Measurements from ENCODE around the gene TMEM51. TPM values are rescaled to one million over a fixed set of nuclear protein-coding genes. Genes with fewer than 3 reads are reported as not detected.

Gene TMEM51
- total RNA-seq (10 to 100 TPM; 17.2 to 38.5 (median 24.0) TPM), polyA plus RNA-seq (10 to 100 TPM in 1 of 2 donors, 1 to 10 TPM in 1; 9.4 to 19.4 TPM)
- long read RNA-seq, donor 1, partial matches to known transcripts: 7 of 47 reads
- long read RNA-seq, donor 1, other reads (novel, unspliced or antisense): 32 of 47 reads
- long read RNA-seq, donor 2, partial matches to known transcripts: 0 of 2 reads
- long read RNA-seq, donor 2, other reads (novel, unspliced or antisense): 0 of 2 reads
- long read RNA-seq, donor 3, transcript TMEM51-203 (3 exons, 1,842 nt): major isoform, 26 of 54 reads
- long read RNA-seq, donor 3, transcript TMEM51-201 (4 exons, 1,931 nt): minor isoform, 14 of 54 reads
- long read RNA-seq, donor 3, partial matches to known transcripts: 0 of 54 reads
- long read RNA-seq, donor 3, other reads (novel, unspliced or antisense): 11 of 54 reads

GRCh38 chr1:15153184-15153841 lies at the start of gene TMEM51:
TSS of gene TMEM51 (plus strand) at chr1:15153747. CDS start at chr1:15215088, 61,341 bp downstream.
- TF ChIP-seq EP300 (IDR thresholded peaks at IDR 0.05) (no peak), POLR2A (IDR thresholded peaks at IDR 0.05) (peak; percentile 67)
- H3K4me1 ChIP-seq (ENCODE audit: insufficient read depth): peaks cover 21% of the 10 kb centered on the region
- no peaks in the 10 kb centered on the region for H3K36me3 ChIP-seq
- no peaks in the 10 kb centered on the region for H3K27me3 ChIP-seq
- H3K4me3 ChIP-seq: peak within 1 kb of the TSS; percentile 55
- peak; percentile 82 to 87 (median 87) for DNase-seq
- 0 to 1% (median 0%) methylated on average over 53 to 56 of the region's 56 CpGs for WGBS, 3 donors
- no peaks in the 10 kb centered on the region for H3K9me3 ChIP-seq
- H3K27ac ChIP-seq: peak within 1 kb of the TSS; percentile 84 to 94
- intact Hi-C loops (cut with DNase I): loop anchor here (2.0 to 10.0 kb wide), 4 partner anchors 51 to 119 kb away; no protein-coding TSS in a partner anchor

- Histone ChIP-seq H3K4me3 (no peak overlapping the region), H3K27me3 (no peaks in the 10 kb centered on the region), H3K9me3 (no peaks in the 10 kb centered on the region), H3K4me1 (ENCODE audit: insufficient read depth) (no peaks in the 10 kb centered on the region), H3K36me3 (no peaks in the 10 kb centered on the region), H3K27ac (no peak overlapping the region)
- DNase-seq: peak in 1 of 5 donors; percentile 30
- TF ChIP-seq POLR2A (IDR thresholded peaks at IDR 0.05) (no peak), EP300 (IDR thresholded peaks at IDR 0.05) (no peak), CTCF (IDR thresholded peaks at IDR 0.05) (no peak)
- intact Hi-C loops (cut with DNase I): loop anchor here in 2 of 4 donors (5.0 to 10.0 kb wide), 2 partner anchors 1137 to 1139 kb away; no protein-coding TSS in a partner anchor
- 90 to 94% (median 90%) methylated on average over 10 of the region's 10 CpGs for WGBS, 3 donors
Observed at GRCh38 chr1:15103906-15104305, 49.6 kb upstream of the TMEM51 start.

GRCh38 chr1:15104768-15105167 lies 48.8 kb upstream of the TMEM51 start:
- Histone ChIP-seq H3K27me3 (no peaks in the 10 kb centered on the region), H3K27ac (no peak overlapping the region), H3K36me3 (no peaks in the 10 kb centered on the region), H3K9me3 (no peaks in the 10 kb centered on the region), H3K4me3 (no peak overlapping the region), H3K4me1 (ENCODE audit: insufficient read depth) (no peaks in the 10 kb centered on the region)
- intact Hi-C loops (cut with DNase I): loop anchor here in 2 of 4 donors (5.0 to 10.0 kb wide), 2 partner anchors 1137 to 1140 kb away; no protein-coding TSS in a partner anchor
- DNase-seq: no peak
- TF ChIP-seq EP300 (IDR thresholded peaks at IDR 0.05) (no peak), POLR2A (IDR thresholded peaks at IDR 0.05) (no peak), CTCF (IDR thresholded peaks at IDR 0.05) (no peak)

GRCh38 chr1:15106608-15107007 lies 46.9 kb upstream of the TMEM51 start:
- H3K27me3 ChIP-seq: no peaks in the 10 kb centered on the region
- no peak overlapping the region for H3K27ac ChIP-seq
- intact Hi-C loops (cut with DNase I): loop anchor here in 1 of 4 donors (10.0 kb wide), 1 partner anchor 1142 kb away; no protein-coding TSS in a partner anchor
- TF ChIP-seq CTCF (IDR thresholded peaks at IDR 0.05) (no peak), POLR2A (IDR thresholded peaks at IDR 0.05) (no peak), EP300 (IDR thresholded peaks at IDR 0.05) (no peak)
- 56 to 67% (median 64%) methylated on average over 7 of the region's 7 CpGs for WGBS, 3 donors
- H3K4me3 ChIP-seq: no peak overlapping the region
- no peaks in the 10 kb centered on the region for H3K36me3 ChIP-seq
- no peaks in the 10 kb centered on the region for H3K4me1 ChIP-seq (ENCODE audit: insufficient read depth)
- no peak for DNase-seq
- no peaks in the 10 kb centered on the region for H3K9me3 ChIP-seq
